ENCODE results near the gene SIRT5. TPM values are rescaled to one million over a fixed set of nuclear protein-coding genes. Genes with fewer than 3 reads are reported as not detected.

The SIRT5 gene
- total RNA-seq, 1 donor from 2014 or later: 7.1 TPM

DNA sequence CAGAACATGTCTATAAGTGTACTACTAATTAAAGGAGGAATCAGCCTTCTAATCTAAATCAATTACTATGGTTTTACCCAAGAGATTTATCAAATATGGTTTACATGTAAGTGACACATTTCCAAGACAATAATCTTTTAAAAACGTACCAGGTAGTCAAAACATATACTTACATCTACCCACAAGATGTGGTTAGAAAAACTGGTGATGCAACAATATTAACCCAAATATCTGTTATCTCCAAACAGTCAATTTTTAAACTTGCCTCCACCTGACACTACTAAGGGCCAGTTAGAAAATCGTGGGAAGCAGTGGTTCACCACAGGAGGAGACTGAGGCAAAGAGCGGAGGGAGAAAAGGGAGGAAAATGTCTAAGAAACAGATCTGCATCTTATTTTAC is 68.7 kb downstream of the SIRT5 start:
- no peak overlapping the region for H3K4me3 ChIP-seq
- H3K36me3 ChIP-seq: peaks cover 0 to 40% of the 10 kb centered on the region in 2 donors
- DNase-seq (ENCODE audit: extremely low spot score in 2 of 2): no peak
- no peak overlapping the region for H3K27ac ChIP-seq
- no peaks in the 10 kb centered on the region for H3K27me3 ChIP-seq
- no peaks in the 10 kb centered on the region for H3K9me3 ChIP-seq
- no peaks in the 10 kb centered on the region for H3K4me1 ChIP-seq
- TF ChIP-seq POLR2A (IDR thresholded peaks at IDR 0.05) (no peak), POLR2AphosphoS5 (IDR thresholded peaks at IDR 0.05; ENCODE audit: insufficient read depth in 1 of 2, low read depth in 1 of 2) (no peak), CTCF (IDR thresholded peaks at IDR 0.05) (no peak)
- intact Hi-C loops (cut with DNase I): no loop called here

GRCh38 chr6:13648850-13649249 is 74.4 kb downstream of the SIRT5 start:
- TF ChIP-seq POLR2AphosphoS5 (IDR thresholded peaks at IDR 0.05; ENCODE audit: insufficient read depth in 1 of 2, low read depth in 1 of 2) (no peak), CTCF (IDR thresholded peaks at IDR 0.05) (no peak), POLR2A (IDR thresholded peaks at IDR 0.05) (no peak)
- Histone ChIP-seq H3K4me1 (no peaks in the 10 kb centered on the region), H3K36me3 (peaks cover 0 to 17% of the 10 kb centered on the region in 2 donors), H3K27ac (no peak overlapping the region), H3K9me3 (no peaks in the 10 kb centered on the region), H3K27me3 (no peaks in the 10 kb centered on the region), H3K4me3 (no peak overlapping the region)
- intact Hi-C loops (cut with DNase I): no loop called here
- no peak for DNase-seq (ENCODE audit: extremely low spot score in 2 of 2)

- no peak for DNase-seq (ENCODE audit: extremely low spot score in 2 of 2)
- TF ChIP-seq POLR2AphosphoS5 (IDR thresholded peaks at IDR 0.05; ENCODE audit: insufficient read depth in 1 of 2, low read depth in 1 of 2) (no peak), CTCF (IDR thresholded peaks at IDR 0.05) (no peak), POLR2A (IDR thresholded peaks at IDR 0.05) (no peak)
- no peaks in the 10 kb centered on the region for H3K27me3 ChIP-seq
- no peaks in the 10 kb centered on the region for H3K4me1 ChIP-seq
- intact Hi-C loops (cut with DNase I): no loop called here
- H3K27ac ChIP-seq: no peak overlapping the region
- peaks cover 0 to 12% of the 10 kb centered on the region in 2 donors for H3K36me3 ChIP-seq
- H3K9me3 ChIP-seq: no peaks in the 10 kb centered on the region
- H3K4me3 ChIP-seq: no peak overlapping the region
These were observed 75.0 kb downstream of the SIRT5 start for GRCh38 chr6:13649393-13649792.

DNA sequence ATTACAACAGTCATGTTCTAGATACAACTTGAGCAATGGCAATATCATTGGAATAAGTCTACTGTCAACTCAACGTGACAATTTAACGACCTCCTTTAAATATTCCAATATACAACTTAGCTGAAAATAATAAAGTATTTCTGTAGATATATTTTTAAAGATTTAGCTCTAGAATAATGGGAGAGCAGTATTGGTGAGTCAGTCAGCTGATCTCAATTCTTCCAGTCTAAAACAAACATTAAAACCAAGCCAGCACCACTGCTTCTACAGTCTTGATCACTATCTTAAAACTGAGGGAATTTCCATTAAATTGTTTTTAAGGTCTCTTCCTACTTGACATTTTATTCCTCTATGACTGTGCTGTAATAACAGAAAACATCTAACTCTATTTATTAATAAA is 78.9 kb downstream of the SIRT5 start:
- H3K4me3 ChIP-seq: no peak overlapping the region
- H3K9me3 ChIP-seq: no peaks in the 10 kb centered on the region
- no peak overlapping the region for H3K27ac ChIP-seq
- TF ChIP-seq CTCF (IDR thresholded peaks at IDR 0.05) (no peak), POLR2AphosphoS5 (IDR thresholded peaks at IDR 0.05; ENCODE audit: insufficient read depth in 1 of 2, low read depth in 1 of 2) (no peak), POLR2A (IDR thresholded peaks at IDR 0.05) (no peak)
- peaks cover under 1% of the 10 kb centered on the region for H3K4me1 ChIP-seq
- peaks cover 0 to 17% of the 10 kb centered on the region in 2 donors for H3K36me3 ChIP-seq
- no peak for DNase-seq (ENCODE audit: extremely low spot score in 2 of 2)
- H3K27me3 ChIP-seq: no peaks in the 10 kb centered on the region
- intact Hi-C loops (cut with DNase I): no loop called here

DNA sequence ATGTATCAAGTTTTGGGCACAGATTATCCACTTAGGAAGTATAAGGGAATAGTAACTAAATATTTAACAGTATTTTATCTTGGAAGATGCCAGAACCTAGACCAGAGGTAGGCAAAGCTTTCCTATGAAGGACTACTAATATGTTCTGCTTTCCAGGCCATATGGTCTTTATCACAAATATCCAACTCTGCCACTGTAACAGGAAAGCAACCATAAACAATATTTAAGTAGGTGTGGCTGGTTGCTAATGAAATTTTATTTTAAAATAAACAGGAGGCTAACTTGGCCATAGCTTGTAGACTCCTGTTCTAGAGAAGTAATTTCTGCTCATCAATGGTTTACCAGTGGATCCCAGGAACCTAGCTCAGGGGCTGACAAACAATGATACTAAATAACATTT is 80.1 kb downstream of the SIRT5 start:
- no peaks in the 10 kb centered on the region for H3K27me3 ChIP-seq
- peaks cover 0 to 17% of the 10 kb centered on the region in 2 donors for H3K36me3 ChIP-seq
- DNase-seq (ENCODE audit: extremely low spot score in 2 of 2): no peak
- H3K27ac ChIP-seq: no peak overlapping the region
- peaks cover 13% of the 10 kb centered on the region for H3K4me1 ChIP-seq
- no peaks in the 10 kb centered on the region for H3K9me3 ChIP-seq
- no peak for TF ChIP-seq POLR2A (IDR thresholded peaks at IDR 0.05)
- no peak for TF ChIP-seq POLR2AphosphoS5 (IDR thresholded peaks at IDR 0.05; ENCODE audit: insufficient read depth in 1 of 2, low read depth in 1 of 2)
- no peak for TF ChIP-seq CTCF (IDR thresholded peaks at IDR 0.05)
- no peak overlapping the region for H3K4me3 ChIP-seq
- intact Hi-C loops (cut with DNase I): no loop called here

Measured in vagina (tissue), 2 donors.